ENCODE data around the gene RUSC1. TPM values are rescaled to one million over a fixed set of nuclear protein-coding genes. Genes with fewer than 3 reads are reported as not detected.

The RUSC1 gene
- polyA plus RNA-seq, 6 donors from 2014 or later, result 3.4 to 6.5 (median 5.0) TPM; not detected in 1

- H3K27ac Mint-ChIP-seq, result peak overlapping the region in 3 of 6 donors; percentile 18 to 70 (median 47)
- no peak for DNase-seq
- no peak for ATAC-seq (ENCODE audit: low read depth in 2 of 2)
- H3K4me1 Mint-ChIP-seq, result peaks cover 12 to 14% (median 14%) of the 10 kb centered on the region in 3 donors
- no peak overlapping the region for H3K4me3 Mint-ChIP-seq
- no peaks in the 10 kb centered on the region for H3K9me3 Mint-ChIP-seq
- H3K27me3 Mint-ChIP-seq, result no peaks in the 10 kb centered on the region
- H3K36me3 Mint-ChIP-seq, result peaks cover 3 to 11% of the 10 kb centered on the region in 2 donors
These were observed 9.4 kb downstream of the RUSC1 start for GRCh38 chr1:155329980-155330598.

GRCh38 chr1:155334962-155335361 lies 14.3 kb downstream of the RUSC1 start:
- no peak for ATAC-seq (ENCODE audit: low read depth in 2 of 2)
- Mint-ChIP-seq H3K27ac (no peak overlapping the region), H3K9me3 (no peaks in the 10 kb centered on the region), H3K4me3 (no peak overlapping the region), H3K36me3 (peaks cover 9 to 41% of the 10 kb centered on the region in 2 donors), H3K27me3 (no peaks in the 10 kb centered on the region), H3K4me1 (peaks cover 3 to 12% (median 8%) of the 10 kb centered on the region in 3 donors)
- no peak for DNase-seq

- no peak for ATAC-seq (ENCODE audit: low read depth in 2 of 2)
- H3K27ac Mint-ChIP-seq, result peak overlapping the region in 1 of 6 donors; percentile 82
- DNase-seq, result no peak
- H3K36me3 Mint-ChIP-seq, result peaks cover 25 to 55% of the 10 kb centered on the region in 2 donors
- H3K27me3 Mint-ChIP-seq, result no peaks in the 10 kb centered on the region
- H3K4me3 Mint-ChIP-seq, result no peak overlapping the region
- H3K9me3 Mint-ChIP-seq, result no peaks in the 10 kb centered on the region
- H3K4me1 Mint-ChIP-seq, result peaks cover 0 to 4% (median 0%) of the 10 kb centered on the region in 3 donors
These were observed 18.9 kb downstream of the RUSC1 start for GRCh38 chr1:155339515-155340097.

- Mint-ChIP-seq H3K27ac (no peak overlapping the region), H3K27me3 (no peaks in the 10 kb centered on the region), H3K4me1 (no peaks in the 10 kb centered on the region), H3K9me3 (no peaks in the 10 kb centered on the region), H3K4me3 (no peak overlapping the region), H3K36me3 (peaks cover 28 to 60% of the 10 kb centered on the region in 2 donors)
- ATAC-seq (ENCODE audit: low read depth in 2 of 2) (no peak), DNase-seq (no peak)
These were observed 22.1 kb downstream of the RUSC1 start for GRCh38 chr1:155342842-155343241.

GRCh38 chr1:155352631-155353030 lies 31.9 kb downstream of the RUSC1 start:
- Mint-ChIP-seq H3K27ac (peak overlapping the region in 3 of 6 donors; percentile 32 to 68 (median 63)), H3K4me3 (no peak overlapping the region), H3K36me3 (peaks cover 14 to 17% of the 10 kb centered on the region in 2 donors), H3K9me3 (no peaks in the 10 kb centered on the region), H3K4me1 (no peaks in the 10 kb centered on the region), H3K27me3 (no peaks in the 10 kb centered on the region)
- ATAC-seq (ENCODE audit: low read depth in 2 of 2), result no peak
- DNase-seq, result no peak

GRCh38 chr1:155360051-155360450 lies 39.4 kb downstream of the RUSC1 start:
- Mint-ChIP-seq H3K4me1 (no peaks in the 10 kb centered on the region), H3K27me3 (no peaks in the 10 kb centered on the region), H3K36me3 (no peaks in the 10 kb centered on the region), H3K4me3 (no peak overlapping the region), H3K9me3 (no peaks in the 10 kb centered on the region), H3K27ac (no peak overlapping the region)
- DNase-seq, result no peak
- no peak for ATAC-seq (ENCODE audit: low read depth in 2 of 2)

GRCh38 chr1:155379180-155379579 lies 58.5 kb downstream of the RUSC1 start:
- DNase-seq (no peak), ATAC-seq (ENCODE audit: low read depth in 2 of 2) (no peak)
- Mint-ChIP-seq H3K4me1 (peaks cover 0 to 1% (median 0%) of the 10 kb centered on the region in 3 donors), H3K4me3 (no peak overlapping the region), H3K27me3 (no peaks in the 10 kb centered on the region), H3K27ac (peak overlapping the region in 2 of 6 donors; percentile 4 to 39), H3K9me3 (no peaks in the 10 kb centered on the region), H3K36me3 (peaks cover 17 to 20% of the 10 kb centered on the region in 2 donors)

- H3K9me3 Mint-ChIP-seq, result no peaks in the 10 kb centered on the region
- ATAC-seq (ENCODE audit: low read depth in 2 of 2), result peak in 1 of 2 donors; percentile 38
- H3K27me3 Mint-ChIP-seq, result no peaks in the 10 kb centered on the region
- H3K27ac Mint-ChIP-seq, result peak overlapping the region in 1 of 6 donors; percentile 53
- DNase-seq, result no peak
- no peak overlapping the region for H3K4me3 Mint-ChIP-seq
- H3K36me3 Mint-ChIP-seq, result peaks cover 17 to 20% of the 10 kb centered on the region in 2 donors
- peaks cover 0 to 1% (median 0%) of the 10 kb centered on the region in 3 donors for H3K4me1 Mint-ChIP-seq
These were observed 59.0 kb downstream of the RUSC1 start for GRCh38 chr1:155379631-155380090.

Other genes with a start within 250 kb of the RUSC1 start
- 1 to 10 TPM in 3 of 6 donors, under 1 TPM in 2, not detected in 1; 0.54 to 2.9 (median 2.1) TPM for gene EFNA3, start 242.1 kb upstream of the RUSC1 start, polyA plus RNA-seq (ENCODE audit: low read depth in 6 of 6)
- gene EFNA1, start 193.0 kb upstream of the RUSC1 start, polyA plus RNA-seq (ENCODE audit: low read depth in 6 of 6), result under 1 TPM in 3 of 6 donors, not detected in 3; 0.18 to 0.82 (median 0.56) TPM
- gene SLC50A1, start 185.0 kb upstream of the RUSC1 start, polyA plus RNA-seq (ENCODE audit: low read depth in 6 of 6), result 100 to 1,000 TPM; 152 to 273 (median 201) TPM
- 100 to 1,000 TPM in 1 of 6 donors, 10 to 100 TPM in 5; 77.4 to 100 (median 90.5) TPM for gene DPM3, start 180.4 kb upstream of the RUSC1 start, polyA plus RNA-seq (ENCODE audit: low read depth in 6 of 6)
- gene KRTCAP2, start 147.6 kb upstream of the RUSC1 start, polyA plus RNA-seq (ENCODE audit: low read depth in 6 of 6), result 100 to 1,000 TPM; 340 to 379 (median 354) TPM
- gene TRIM46, start 147.0 kb upstream of the RUSC1 start, polyA plus RNA-seq (ENCODE audit: low read depth in 6 of 6), result under 1 TPM in 2 of 6 donors, not detected in 4; 0.13 to 0.35 TPM
- gene THBS3, start 113.0 kb upstream of the RUSC1 start, polyA plus RNA-seq (ENCODE audit: low read depth in 6 of 6), result 1 to 10 TPM; 1.1 to 3.9 (median 2.2) TPM
- 10 to 100 TPM; 35.5 to 49.1 (median 42.0) TPM for gene MTX1, start 112.2 kb upstream of the RUSC1 start, polyA plus RNA-seq (ENCODE audit: low read depth in 6 of 6)
- 1 to 10 TPM in 3 of 6 donors, under 1 TPM in 3; 0.54 to 1.7 (median 1.2) TPM for gene ENTREP3, start 65.4 kb upstream of the RUSC1 start, polyA plus RNA-seq (ENCODE audit: low read depth in 6 of 6)
- 100 to 1,000 TPM; 100 to 142 (median 125) TPM for gene SCAMP3, start 58.5 kb upstream of the RUSC1 start, polyA plus RNA-seq (ENCODE audit: low read depth in 6 of 6)
- gene CLK2, start 47.4 kb upstream of the RUSC1 start, polyA plus RNA-seq (ENCODE audit: low read depth in 6 of 6), result 10 to 100 TPM; 11.6 to 28.2 (median 18.1) TPM
- under 1 TPM in 2 of 6 donors, not detected in 4; 0.08 to 0.33 TPM for gene HCN3, start 43.4 kb upstream of the RUSC1 start, polyA plus RNA-seq (ENCODE audit: low read depth in 6 of 6)
- not detected for gene PKLR, start 19.5 kb upstream of the RUSC1 start, polyA plus RNA-seq (ENCODE audit: low read depth in 6 of 6)
- gene FDPS, start 12.0 kb upstream of the RUSC1 start, polyA plus RNA-seq (ENCODE audit: low read depth in 6 of 6), result 100 to 1,000 TPM in 5 of 6 donors, 10 to 100 TPM in 1; 99.4 to 187 (median 117) TPM
- 10 to 100 TPM in 5 of 6 donors, 1 to 10 TPM in 1; 6.4 to 51.8 (median 23.4) TPM for gene ASH1L, start 241.9 kb downstream of the RUSC1 start, polyA plus RNA-seq (ENCODE audit: low read depth in 6 of 6)

All from naive B cell (primary cell).